Endothelial cell (in vitro differentiated cells): Measurements from ENCODE around the gene NUFIP1. TPM values are rescaled to one million over a fixed set of nuclear protein-coding genes. Genes with fewer than 3 reads are reported as not detected.

ENCODE experiments used
- DNase-seq: peaks from one replicate; pipeline ENCODE4 v3.0.0; 2021; ENCODE audit warnings: low spot score
- H3K27ac Mint-ChIP-seq: one replicate; pipeline ENCODE4 v1.8.0; 2021; ENCODE audit warnings: mixed read lengths, inconsistent platforms; ENCODE audit not compliant: unreplicated experiment
- H3K27me3 Mint-ChIP-seq: one replicate; pipeline ENCODE4 v1.8.0; 2021; ENCODE audit warnings: mild to moderate bottlenecking, moderate library complexity, mixed read lengths, inconsistent platforms; ENCODE audit not compliant: unreplicated experiment
- H3K36me3 Mint-ChIP-seq: one replicate; pipeline ENCODE4 v1.8.0; 2021; ENCODE audit warnings: mild to moderate bottlenecking, low read depth, mixed read lengths, inconsistent platforms; ENCODE audit not compliant: unreplicated experiment
- H3K4me1 Mint-ChIP-seq: one replicate; pipeline ENCODE4 v1.8.0; 2021; ENCODE audit warnings: mild to moderate bottlenecking, mixed read lengths, inconsistent platforms; ENCODE audit not compliant: unreplicated experiment
- H3K4me3 Mint-ChIP-seq: one replicate; pipeline ENCODE4 v1.8.0; 2021; ENCODE audit warnings: mild to moderate bottlenecking, mixed read lengths, inconsistent platforms; ENCODE audit not compliant: unreplicated experiment
- H3K9me3 Mint-ChIP-seq: one replicate; pipeline ENCODE4 v1.8.0; 2021; ENCODE audit warnings: mixed read lengths, inconsistent platforms; ENCODE audit not compliant: unreplicated experiment
- CTCF ChIP-seq: fragments of 200-600 bp; sonication (generic); IDR thresholded peaks from one replicate; pipeline ENCODE4 v1.5.0; 2021; ENCODE audit warnings: antibody characterized with exemption; ENCODE audit not compliant: unreplicated experiment
- total RNA-seq: library from RNA; stranded (reverse); fragmentation: NEBNext Ultra II Directional; extraction: Animal tissue kit (Norgen Biotek cat#: 25700); gene quantifications from one replicate; pipeline ENCODE4 v1.2.1, GENCODE V29; 2021; ENCODE audit not compliant: unreplicated experiment

The NUFIP1 gene
- total RNA-seq, 1 donor from 2014 or later, result 7.0 TPM

GRCh38 chr13:44976196-44976595 is 13.1 kb downstream of the NUFIP1 start:
- no peak overlapping the region for H3K27ac Mint-ChIP-seq
- no peak for DNase-seq
- H3K27me3 Mint-ChIP-seq, result no peaks in the 10 kb centered on the region
- H3K4me1 Mint-ChIP-seq, result peaks cover 4% of the 10 kb centered on the region
- no peak for TF ChIP-seq CTCF
- H3K36me3 Mint-ChIP-seq, result peaks cover 10% of the 10 kb centered on the region
- H3K9me3 Mint-ChIP-seq, result no peaks in the 10 kb centered on the region
- no peak overlapping the region for H3K4me3 Mint-ChIP-seq

GRCh38 chr13:44974056-44974793 is 15.0 kb downstream of the NUFIP1 start:
- TF ChIP-seq CTCF, result no peak
- no peak overlapping the region for H3K27ac Mint-ChIP-seq
- no peak overlapping the region for H3K4me3 Mint-ChIP-seq
- H3K36me3 Mint-ChIP-seq, result peaks cover 10% of the 10 kb centered on the region
- DNase-seq, result no peak
- H3K4me1 Mint-ChIP-seq, result peaks cover 4% of the 10 kb centered on the region
- H3K9me3 Mint-ChIP-seq, result no peaks in the 10 kb centered on the region
- H3K27me3 Mint-ChIP-seq, result no peaks in the 10 kb centered on the region

- no peak for DNase-seq
- peak; percentile 85 for TF ChIP-seq CTCF
Observed at GRCh38 chr13:44972956-44973581, 16.2 kb downstream of the NUFIP1 start.

GRCh38 chr13:44971656-44972595 is 17.3 kb downstream of the NUFIP1 start:
- Mint-ChIP-seq H3K36me3 (peaks cover 5% of the 10 kb centered on the region), H3K9me3 (no peaks in the 10 kb centered on the region), H3K27me3 (no peaks in the 10 kb centered on the region), H3K4me3 (no peak overlapping the region), H3K27ac (no peak overlapping the region), H3K4me1 (peaks cover 5% of the 10 kb centered on the region)
- DNase-seq, result no peak
- TF ChIP-seq CTCF, result no peak

More at GRCh38 chr13:44972956-44973581, 16.2 kb downstream of the NUFIP1 start:
- no peak overlapping the region for H3K27ac Mint-ChIP-seq
- no peaks in the 10 kb centered on the region for H3K27me3 Mint-ChIP-seq
- peaks cover 6% of the 10 kb centered on the region for H3K4me1 Mint-ChIP-seq
- no peaks in the 10 kb centered on the region for H3K9me3 Mint-ChIP-seq
- no peak overlapping the region for H3K4me3 Mint-ChIP-seq
- H3K36me3 Mint-ChIP-seq, result peaks cover 10% of the 10 kb centered on the region
